GM20431 (cell line): ENCODE measurements around the gene ZBTB17.

Experiments used
- in situ Hi-C: fragments of 300-500 bp; cut with MseI, MboI; formaldehyde crosslinking; loops from one replicate; pipeline ENCODE4 v1.15.0; 2020; ENCODE audit warnings: low sequenced_read_pairs; ENCODE audit not compliant: unreplicated experiment

Gene ZBTB17

DNA sequence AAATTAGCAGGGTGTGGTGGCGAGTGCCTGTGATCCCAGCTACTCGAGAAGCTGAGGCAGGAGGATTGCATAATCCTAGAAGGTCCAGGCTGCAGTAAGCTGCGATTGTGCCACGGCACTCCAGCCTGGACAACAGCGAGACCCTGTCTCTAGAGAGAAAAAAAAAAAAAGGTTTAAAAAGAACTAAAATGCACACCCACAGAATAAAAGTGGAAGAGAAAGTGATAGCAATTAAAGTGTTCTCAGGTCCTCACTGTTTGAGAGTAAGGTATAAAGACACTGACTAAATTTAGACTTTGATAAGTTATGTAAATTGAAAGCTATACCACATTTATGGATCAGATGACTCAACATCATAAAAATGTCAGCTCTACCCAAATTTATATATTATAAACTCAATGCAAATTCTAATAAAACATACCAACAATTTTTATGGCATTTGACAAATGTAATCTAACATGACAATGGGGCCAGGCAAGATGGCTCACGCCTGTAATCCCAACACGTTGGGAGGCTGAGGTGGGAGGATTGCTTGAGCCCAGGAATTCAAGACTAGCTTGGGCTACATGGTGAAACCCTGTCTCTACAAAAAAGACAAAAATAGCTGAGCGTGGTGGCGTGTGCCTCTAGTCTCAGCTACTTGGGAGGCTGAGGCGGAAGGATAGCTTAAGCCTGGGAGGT is 11.8 kb downstream of the ZBTB17 start:
- in situ Hi-C loops: no loop called here

DNA sequence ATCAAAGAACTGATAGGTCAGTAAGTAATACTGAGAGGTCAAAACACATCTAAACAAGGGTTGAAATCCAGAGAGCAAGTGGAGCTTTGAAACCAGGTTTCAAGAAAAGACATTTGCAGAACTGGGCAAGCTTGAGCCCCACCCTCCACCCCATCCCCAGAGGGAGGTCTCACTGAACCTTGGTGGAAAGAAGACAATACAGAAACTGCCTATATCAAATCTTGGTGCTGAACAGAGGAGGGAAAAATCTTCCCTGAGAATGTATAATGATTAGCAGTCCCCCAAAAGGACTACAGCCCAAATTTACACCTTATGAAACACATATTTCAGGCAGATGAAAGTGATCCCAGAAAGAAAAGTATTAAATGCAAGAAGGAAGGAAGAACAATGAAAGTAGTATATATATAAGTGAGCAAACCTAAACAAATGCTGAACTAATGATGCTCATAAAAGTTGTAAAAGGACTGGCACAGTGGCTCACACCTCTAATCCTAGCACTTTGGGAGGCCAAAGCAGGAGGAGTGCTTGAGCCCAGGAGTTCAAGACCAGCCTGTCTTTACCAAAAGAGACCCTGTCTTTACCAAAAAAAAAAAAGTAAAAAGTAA is 12.4 kb downstream of the ZBTB17 start:
- in situ Hi-C loops: no loop called here

DNA sequence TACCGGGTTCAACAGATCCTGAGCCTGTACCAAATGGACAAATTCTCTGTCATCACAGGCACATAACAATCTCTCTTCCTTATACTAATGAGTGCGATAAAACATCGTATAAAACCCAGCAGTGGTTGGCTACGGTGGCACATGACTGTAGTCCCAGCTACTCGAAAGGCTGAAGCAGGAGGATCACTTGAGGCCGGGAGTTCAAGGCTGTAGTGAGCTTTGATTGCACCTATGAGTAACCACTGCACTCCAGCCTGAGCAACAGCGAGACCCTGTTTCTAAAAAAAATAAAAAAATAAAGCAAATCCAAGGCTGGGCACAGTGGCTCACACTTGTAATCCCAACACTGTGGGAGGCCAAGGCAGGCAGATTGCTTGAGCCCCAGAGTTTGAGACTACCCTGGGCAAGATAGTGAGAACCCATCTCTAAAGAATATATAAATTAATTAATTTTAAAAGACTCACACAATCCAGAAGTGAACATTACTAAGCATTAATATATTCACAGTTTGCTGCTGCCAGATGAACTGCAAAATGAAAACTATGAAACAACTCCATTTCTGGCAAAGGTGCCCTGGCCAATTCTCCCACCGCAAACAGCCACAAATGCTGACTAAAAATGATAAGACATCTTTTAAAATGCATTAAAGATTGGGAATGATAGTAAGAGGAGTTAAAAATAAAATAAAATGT is 13.1 kb downstream of the ZBTB17 start:
- in situ Hi-C loops: no loop called here

DNA sequence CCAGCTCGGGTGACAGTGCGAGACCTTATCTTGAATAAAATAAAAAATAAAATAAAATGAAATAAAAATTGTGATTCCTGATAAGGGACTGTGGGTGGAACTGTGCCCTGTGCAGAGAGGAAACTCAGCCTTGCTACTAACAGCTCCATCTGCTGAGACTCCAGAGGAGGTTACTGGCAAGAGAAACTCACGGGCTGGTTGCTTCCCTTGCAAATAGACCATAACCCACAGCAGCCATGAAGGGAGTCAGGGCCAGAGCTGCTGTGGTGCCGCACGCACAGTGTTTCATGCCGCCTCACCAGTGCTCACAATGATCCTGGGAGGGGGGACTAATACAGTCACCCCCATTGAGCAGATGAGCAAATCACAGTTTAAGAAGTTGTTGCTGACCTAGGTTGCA is 13.7 kb downstream of the ZBTB17 start:
- in situ Hi-C loops: no loop called here

DNA sequence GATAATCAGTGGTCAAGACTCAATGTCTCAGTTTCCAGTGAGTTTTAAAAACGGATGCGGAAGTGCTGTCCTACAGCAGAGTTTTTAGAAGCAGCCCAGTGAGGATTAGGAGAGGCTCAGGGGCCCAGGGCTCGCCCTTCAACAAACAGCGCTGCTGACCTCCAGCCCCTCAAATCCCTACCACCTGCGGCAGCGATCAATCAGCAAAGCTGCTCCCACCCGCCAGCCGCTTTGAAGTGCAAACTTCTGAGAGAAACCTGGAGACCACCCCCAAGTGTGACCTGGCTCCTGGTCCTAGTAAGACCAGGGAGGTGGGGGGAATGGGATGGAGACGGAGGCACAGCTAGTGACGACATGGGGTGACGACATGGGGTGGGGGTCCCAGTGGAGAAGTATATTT is 14.4 kb downstream of the ZBTB17 start:
- in situ Hi-C loops: no loop called here

DNA sequence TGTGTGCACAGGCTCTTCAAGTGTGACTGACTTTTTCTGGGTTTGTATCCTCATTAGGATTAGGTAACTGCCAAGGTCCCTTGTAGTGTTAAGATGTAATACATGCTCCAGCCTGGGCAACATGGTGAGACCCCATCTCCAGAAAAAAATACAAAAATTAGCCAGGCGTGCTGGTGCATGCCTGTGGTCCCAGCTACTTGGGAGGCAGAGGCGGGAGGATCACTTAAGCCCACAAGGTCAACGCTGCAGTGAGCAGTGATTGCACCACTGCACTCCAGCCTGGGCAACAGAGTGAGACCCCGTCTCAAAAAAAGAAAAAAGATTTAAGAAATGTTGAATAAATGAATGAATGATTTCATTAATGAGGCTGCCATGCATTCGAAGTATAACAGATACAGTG is 15.1 kb downstream of the ZBTB17 start:
- in situ Hi-C loops: no loop called here

DNA sequence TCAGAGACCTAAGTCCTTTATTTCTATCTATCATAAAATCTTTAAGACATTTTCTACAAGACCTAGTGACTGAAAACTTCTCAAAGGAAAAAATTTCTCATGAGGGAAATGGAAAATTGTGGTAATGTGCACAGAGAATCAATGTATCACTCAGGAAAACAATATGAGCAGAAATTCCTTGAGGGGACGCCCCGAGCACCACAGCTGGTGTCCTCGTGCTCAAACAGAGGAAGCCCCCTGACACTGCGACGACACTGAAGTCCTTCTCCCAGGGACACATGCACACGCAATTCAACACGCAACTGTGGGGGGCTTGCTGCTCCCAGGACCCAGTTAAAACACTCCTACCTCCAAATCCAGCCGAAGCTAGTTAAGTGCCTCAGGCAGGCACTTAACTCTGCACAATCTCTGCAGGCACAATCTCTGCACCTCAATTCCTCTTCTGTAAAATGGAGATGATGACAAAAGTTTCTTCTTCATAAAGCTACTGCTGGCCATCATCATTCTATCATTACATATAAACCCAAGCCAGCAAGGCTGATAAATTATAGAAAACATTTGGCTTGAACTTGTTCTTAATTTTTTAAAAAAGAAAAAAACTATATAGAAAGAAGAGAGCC is 16.0 kb downstream of the ZBTB17 start:
- in situ Hi-C loops: no loop called here

DNA sequence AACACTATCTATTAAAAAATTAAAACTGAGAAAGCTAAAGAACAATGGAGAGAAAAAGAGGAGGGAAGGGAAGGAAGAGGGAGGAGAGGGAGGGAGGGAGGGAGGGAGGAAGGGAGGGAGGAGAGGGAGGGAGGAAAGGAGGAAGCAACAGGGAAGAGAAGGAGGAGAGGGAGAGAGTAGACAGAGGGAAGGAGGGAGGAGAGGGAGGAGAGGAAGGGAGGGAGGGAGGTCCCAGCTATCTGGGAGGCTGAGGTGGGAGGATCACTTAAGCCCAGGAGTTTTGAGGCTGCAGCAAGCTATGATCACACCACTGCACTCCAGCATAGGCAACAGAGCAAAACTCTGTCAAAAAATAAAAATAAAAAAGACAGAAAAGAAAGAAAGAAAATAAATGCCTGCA is 16.5 kb downstream of the ZBTB17 start:
- in situ Hi-C loops: no loop called here

DNA sequence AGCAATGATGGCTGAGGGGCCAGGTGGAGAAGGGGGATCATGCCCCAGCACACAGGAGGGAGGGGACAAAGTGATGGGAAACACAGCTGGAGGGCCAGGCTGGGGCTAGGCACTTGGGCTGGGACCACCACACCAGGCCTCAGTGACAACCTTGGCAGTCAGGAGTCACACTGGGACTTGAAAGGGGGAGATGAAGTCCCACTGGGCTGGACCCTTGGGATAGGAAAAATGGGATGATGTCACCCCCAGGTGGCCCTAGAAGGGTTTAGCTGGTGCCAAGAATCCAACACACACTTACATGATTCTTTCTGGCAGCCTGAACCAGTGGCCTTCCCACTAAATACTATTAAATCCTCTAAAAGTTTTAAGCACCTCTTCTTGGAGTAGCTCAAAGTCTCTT is 17.1 kb downstream of the ZBTB17 start:
- in situ Hi-C loops: no loop called here

DNA sequence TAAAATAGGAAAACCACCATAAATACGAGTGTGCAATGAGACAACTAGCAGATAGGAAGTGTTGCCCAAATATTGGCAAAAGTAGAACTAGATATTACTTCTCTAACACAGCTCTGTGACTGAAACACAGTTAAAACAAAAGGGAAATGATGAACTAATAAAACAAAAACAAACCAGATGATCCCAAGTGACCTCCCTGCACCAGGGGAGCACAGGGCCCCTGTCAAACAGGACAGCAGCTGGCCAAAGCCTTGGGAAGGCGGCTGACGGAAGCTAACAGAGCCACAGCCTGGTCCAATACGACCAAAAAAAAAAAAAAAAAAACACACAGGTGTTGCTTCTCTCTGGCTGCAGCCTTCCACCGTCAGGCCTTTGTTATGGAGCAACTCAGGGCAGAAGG is 17.8 kb downstream of the ZBTB17 start:
- in situ Hi-C loops: no loop called here

DNA sequence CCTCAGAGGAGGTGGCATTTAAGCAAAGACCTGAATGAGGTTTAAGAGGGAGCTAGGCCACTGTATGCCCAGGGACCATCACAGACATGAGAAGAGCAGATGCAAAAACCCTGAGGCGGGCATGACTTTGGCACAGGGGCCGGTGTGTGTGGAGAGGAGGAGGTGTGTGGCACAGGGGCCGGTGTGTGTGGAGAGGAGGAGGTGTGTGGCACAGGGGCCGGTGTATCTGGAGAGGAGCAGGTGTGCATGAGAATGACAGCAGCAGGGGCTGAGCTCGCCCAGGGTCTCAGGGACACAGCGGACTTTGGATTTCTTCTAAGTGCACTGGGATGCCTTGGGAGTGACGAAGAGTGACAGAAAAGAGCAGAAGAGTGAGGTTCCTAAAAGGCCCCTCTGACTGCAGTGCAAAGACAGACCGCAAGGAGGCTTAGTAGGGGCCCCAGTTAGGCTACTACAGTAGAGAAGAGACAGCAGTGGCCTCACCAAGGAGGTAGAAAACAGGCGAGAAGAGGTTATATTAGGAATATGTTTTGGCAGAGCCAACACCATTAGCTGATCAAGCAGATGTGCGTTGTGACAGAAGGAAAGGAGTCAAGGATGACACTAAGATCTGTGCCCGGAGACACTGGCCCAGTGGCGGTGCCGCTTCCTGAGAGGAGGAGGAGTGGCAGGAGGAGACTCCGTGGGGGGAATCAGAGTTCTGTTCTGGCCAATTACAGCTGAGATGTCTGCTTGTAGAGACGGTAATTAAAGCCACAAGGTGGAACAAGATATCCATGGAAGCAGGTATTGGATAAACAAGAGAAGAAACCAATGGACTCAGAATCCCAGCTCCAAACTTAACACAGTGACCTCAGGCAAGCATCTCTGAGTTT is 18.4 kb downstream of the ZBTB17 start:
- in situ Hi-C loops: no loop called here

DNA sequence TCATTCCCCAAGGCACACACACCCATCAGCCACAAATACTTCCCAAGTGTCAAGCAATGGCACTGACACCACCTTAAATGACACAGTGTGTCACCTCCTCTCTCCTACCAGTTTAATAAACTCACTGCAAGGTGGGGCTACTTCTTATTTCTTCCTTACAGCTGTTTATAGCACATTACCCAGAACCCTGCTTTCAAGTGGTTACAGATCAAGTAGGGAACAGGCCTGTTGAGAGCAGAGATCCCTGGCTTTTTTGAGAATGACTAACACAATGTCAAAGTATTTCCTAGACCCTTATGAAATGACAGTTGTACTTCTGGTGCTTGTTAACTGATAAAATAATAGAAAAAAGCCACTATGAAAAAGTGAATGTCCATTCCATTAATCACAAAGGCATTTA is 19.8 kb downstream of the ZBTB17 start:
- in situ Hi-C loops: no loop called here

DNA sequence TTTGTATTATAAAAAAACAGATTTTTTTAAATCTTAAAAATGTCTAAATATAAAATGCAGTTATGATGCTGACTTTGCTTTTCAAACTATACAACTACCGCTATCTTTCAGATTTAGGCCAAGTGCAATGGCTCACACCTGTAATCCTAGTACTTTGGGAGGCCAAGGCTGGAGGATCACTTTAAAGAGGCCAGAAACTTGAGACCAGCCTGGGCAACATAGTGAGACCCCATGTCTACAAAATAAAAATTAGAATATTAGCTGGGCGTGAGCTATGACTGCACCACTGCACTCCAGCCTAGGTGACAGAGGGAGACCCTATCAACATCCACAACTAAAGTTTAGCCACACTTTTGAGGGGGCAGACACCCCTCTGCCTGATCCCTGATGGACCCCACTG is 20.3 kb downstream of the ZBTB17 start:
- in situ Hi-C loops: no loop called here

DNA sequence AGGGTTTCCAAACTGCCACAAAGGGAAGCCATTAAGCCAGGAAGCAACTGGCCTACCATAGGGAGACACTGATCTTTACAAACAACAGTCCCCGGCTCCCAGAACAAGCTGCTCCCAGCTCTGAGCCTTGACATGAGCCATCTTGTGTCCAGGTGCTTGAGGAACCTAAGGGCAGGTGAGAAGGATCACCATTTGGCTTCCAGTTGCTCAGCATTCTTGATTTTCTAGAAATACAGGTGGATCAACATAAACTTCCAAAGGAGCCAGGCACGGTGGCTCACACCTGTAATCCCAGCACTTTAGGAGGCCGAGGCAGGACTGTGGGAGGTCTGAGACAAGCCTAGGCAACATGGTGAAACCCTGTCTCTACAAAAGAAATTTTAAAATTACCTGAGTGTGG is 21.6 kb downstream of the ZBTB17 start:
- in situ Hi-C loops: no loop called here

DNA sequence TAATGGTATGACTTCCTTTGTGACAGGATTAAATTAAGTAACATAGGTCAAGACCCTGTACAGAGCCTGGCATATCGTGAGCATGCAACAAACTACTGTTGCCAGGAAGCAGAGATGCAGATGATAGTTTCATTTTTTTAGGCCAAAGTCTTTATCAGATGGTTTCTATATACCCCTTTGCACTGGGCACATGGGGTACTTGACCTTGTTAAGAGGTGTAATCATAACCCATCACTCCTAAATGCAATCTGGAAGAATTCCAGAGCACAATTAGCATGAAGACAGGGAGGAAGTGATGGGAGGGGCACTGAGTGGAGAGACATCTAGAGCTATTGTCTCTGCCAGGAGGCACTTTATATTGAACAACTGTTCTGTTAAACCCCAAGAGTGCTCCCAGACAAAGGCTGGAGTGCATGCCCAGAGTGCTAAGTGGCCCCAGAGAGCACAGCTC is 22.1 kb downstream of the ZBTB17 start:
- in situ Hi-C loops: no loop called here

DNA sequence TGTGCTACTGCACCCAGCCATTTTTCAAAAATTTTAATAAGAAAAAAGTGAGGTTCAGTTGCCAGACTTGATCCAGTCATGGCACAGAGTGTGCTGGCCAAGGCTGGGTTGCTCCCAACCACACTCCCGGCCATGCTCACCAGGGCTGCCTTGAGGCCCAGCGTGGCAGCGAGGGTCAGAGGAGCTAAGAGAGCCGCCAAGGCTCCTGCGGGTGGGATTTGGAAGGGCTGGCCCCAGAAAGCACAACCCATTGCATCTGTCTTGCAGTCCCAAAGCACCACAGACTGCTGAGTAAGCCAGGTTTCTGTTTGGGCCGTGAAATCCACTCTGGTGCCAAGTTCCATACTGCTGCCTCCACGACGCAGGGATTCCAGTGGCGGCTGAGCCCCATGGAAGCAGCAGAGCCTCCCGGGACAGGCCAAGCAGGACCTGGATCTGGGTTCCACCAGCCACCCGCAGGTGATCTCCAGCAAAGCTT is 22.6 kb downstream of the ZBTB17 start:
- in situ Hi-C loops: no loop called here

DNA sequence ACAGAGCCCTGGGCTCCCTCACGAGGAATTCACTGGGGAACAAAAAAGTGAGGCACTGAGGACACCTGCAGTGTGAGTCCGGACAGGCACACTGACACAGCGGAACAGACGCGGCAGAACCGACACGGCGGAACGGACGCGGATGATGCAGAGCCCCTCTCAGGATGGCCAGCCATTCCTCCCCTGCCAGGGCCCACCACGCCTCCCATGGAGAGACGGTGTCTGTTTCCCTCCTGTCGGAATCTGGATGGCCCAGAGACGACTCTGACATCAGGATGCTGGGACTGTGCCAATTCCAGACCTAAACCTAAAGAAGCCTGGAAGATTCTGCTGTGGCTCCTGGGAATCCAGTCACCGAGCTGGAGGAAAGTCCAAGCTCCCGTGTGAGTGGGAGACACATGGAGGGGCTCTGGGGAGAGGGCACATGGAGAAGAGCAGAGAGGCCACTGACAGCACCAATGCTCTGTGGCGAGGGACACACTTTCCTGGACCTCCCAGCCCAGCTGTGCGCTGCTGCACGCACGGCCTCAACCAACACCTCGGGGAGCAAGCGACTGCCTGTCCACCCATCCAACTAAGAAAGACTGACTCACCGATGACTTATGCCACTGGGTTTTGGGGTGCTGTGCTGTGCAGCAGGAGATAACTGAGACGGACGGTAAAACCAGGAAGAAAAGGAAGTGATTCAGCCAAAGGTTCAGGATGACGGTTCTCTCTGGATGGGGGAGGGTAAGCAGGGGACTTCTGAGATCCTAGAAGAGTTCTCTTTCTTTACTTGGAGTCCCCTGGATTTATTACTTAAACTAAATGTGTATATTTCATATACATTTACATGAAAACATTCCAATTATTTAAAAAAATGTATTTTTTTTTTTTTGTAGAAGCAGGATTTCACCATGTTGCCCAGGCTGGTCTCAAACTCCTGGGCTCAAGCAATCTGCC is 23.3 kb downstream of the ZBTB17 start:
- in situ Hi-C loops: no loop called here

DNA sequence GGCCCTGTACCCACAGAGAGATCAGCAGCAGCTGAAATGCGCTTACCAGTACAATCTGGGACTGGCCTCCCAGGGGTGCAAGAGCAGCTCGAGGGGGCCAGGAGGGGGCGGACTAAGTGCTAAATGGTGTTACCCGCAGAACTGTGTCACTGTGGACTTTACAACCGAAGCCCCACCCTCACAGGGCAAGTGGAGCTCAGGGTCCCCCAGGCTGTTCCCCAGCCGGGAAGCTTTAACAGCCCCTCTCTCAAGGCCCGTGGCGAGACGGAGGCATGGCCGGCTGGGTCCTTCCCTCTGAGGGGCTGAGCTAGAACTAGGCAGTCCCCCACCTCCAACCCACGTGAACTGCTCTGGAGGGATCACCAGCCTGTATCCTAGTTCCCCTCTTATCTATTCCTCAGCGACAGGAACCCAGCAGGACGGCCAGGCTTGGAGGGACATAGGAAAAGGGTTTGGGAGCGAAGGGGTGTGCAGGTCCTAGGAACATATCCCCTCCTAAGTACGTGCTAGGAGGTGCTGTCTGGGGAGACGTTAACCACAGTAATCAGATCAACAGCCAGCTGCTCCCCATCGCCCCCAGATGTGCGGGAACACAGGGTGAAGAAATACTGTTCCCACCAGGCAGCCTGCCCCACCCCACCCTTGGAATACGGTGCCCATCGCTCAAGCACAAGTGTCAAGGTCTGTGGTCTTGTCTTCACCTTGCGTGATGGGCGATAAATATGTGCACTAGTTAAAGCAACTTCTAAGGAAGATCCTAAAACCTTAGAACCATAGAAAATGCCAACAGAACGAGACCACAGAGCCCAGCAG is 24.4 kb downstream of the ZBTB17 start:
- in situ Hi-C loops: no loop called here
